Uterus (tissue), 4 donors: ENCODE measurements around the gene UTP20. TPM values are rescaled to one million over a fixed set of nuclear protein-coding genes. Genes with fewer than 3 reads are reported as not detected.

Experiments used
- DNase-seq, 2 donors: peaks; one replicate each; pipeline ENCODE4 v3.0.0-alpha.2; 2019 to 2020
- H3K27ac ChIP-seq, 2 donors: fragments of 200-600 bp; sonication (generic); 1 replicate in 1 of 2; 2 replicates in 1 of 2; pipeline ENCODE4 v1.5.1; 2016 to 2018
- H3K27me3 ChIP-seq, 2 donors: fragments of 200-600 bp; sonication (generic); one replicate each; pipeline ENCODE4 v1.5.1; 2018 to 2019; ENCODE audit warnings: control low read depth in 1 of 2
- H3K36me3 ChIP-seq, 2 donors: fragments of 200-600 bp; sonication (generic); one replicate each; pipeline ENCODE4 v1.5.1; 2019; ENCODE audit warnings: control low read depth in 1 of 2
- H3K4me1 ChIP-seq, 2 donors: fragments of 200-600 bp; sonication (generic); one replicate each; pipeline ENCODE4 v1.5.1; 2018 to 2019; ENCODE audit warnings: control low read depth in 1 of 2
- H3K4me3 ChIP-seq, 2 donors: fragments of 200-600 bp; sonication (generic); 1 replicate in 1 of 2; 2 replicates in 1 of 2; pipeline ENCODE4 v1.5.1; 2018 to 2019; ENCODE audit warnings: mild to moderate bottlenecking in 1 of 2
- H3K9me3 ChIP-seq, 2 donors: fragments of 200-600 bp; sonication (generic); one replicate each; pipeline ENCODE4 v1.5.1; 2019; ENCODE audit warnings: control low read depth in 1 of 2
- CTCF ChIP-seq, 4 experiments: fragments of 200-600 bp in 2 of 4; fragments of 450-650 bp in 2 of 4; sonication (generic) in 2 of 4; IDR thresholded peaks; one replicate each; pipeline ENCODE4 v1.5.1; 2016 to 2019; ENCODE audit warnings: antibody characterized with exemption in 4 of 4, mild to moderate bottlenecking in 2 of 4, moderate library complexity in 1 of 4
- POLR2A ChIP-seq, 2 donors: fragments of 450-650 bp; IDR thresholded peaks; one replicate each; pipeline ENCODE4 v1.6.1; 2016; ENCODE audit warnings: antibody characterized with exemption in 2 of 2, mild to moderate bottlenecking in 1 of 2, moderate library complexity in 1 of 2
- intact Hi-C: fragments of 100-400 bp; cut with DNase I; formaldehyde crosslinking; loops from one replicate; pipeline ENCODE4 v1.15.1; 2023; ENCODE audit warnings: low total_unique reads
- total RNA-seq, 4 donors: library from RNA; depleted of rRNA in 3 of 4; stranded (reverse); fragments of >200 nt in 3 of 4; gene quantifications; one replicate each; pipeline versions ENCODE4 v1.1.0 to v1.2.4, GENCODE V29; 2014 to 2023
- donor health status: DM: yes; HTN: yes; CAD: no.

The UTP20 gene
- total RNA-seq, 4 donors from 2014 or later = 8.2 to 32.7 (median 16.2) TPM

GRCh38 chr12:101305794-101306193 lies 25.9 kb downstream of the UTP20 start:
- no peak overlapping the region for H3K4me3 ChIP-seq
- intact Hi-C loops = no loop called here
- TF ChIP-seq CTCF (IDR thresholded peaks at IDR 0.05) = no peak
- TF ChIP-seq POLR2A (IDR thresholded peaks at IDR 0.05) = no peak
- H3K9me3 ChIP-seq = no peaks in the 10 kb centered on the region
- no peak for DNase-seq
- no peaks in the 10 kb centered on the region for H3K4me1 ChIP-seq
- no peaks in the 10 kb centered on the region for H3K36me3 ChIP-seq
- H3K27ac ChIP-seq = no peak overlapping the region
- H3K27me3 ChIP-seq = no peaks in the 10 kb centered on the region

GRCh38 chr12:101322480-101322879 lies 42.6 kb downstream of the UTP20 start:
- no peak overlapping the region for H3K27ac ChIP-seq
- H3K36me3 ChIP-seq = no peaks in the 10 kb centered on the region
- TF ChIP-seq POLR2A (IDR thresholded peaks at IDR 0.05) = no peak
- no peak for TF ChIP-seq CTCF (IDR thresholded peaks at IDR 0.05)
- H3K9me3 ChIP-seq = no peaks in the 10 kb centered on the region
- no peak for DNase-seq
- H3K4me3 ChIP-seq = no peak overlapping the region
- H3K27me3 ChIP-seq = no peaks in the 10 kb centered on the region
- intact Hi-C loops = no loop called here
- H3K4me1 ChIP-seq = no peaks in the 10 kb centered on the region

- no peak for TF ChIP-seq CTCF (IDR thresholded peaks at IDR 0.05)
- no peak for TF ChIP-seq POLR2A (IDR thresholded peaks at IDR 0.05)
- H3K4me1 ChIP-seq = no peaks in the 10 kb centered on the region
- DNase-seq = no peak
- H3K27me3 ChIP-seq = no peaks in the 10 kb centered on the region
- no peak overlapping the region for H3K4me3 ChIP-seq
- intact Hi-C loops = no loop called here
- no peaks in the 10 kb centered on the region for H3K9me3 ChIP-seq
- no peaks in the 10 kb centered on the region for H3K36me3 ChIP-seq
- no peak overlapping the region for H3K27ac ChIP-seq
Measured at GRCh38 chr12:101323255-101323654, 43.4 kb downstream of the UTP20 start.

GRCh38 chr12:101325590-101325989 lies 45.7 kb downstream of the UTP20 start:
- TF ChIP-seq POLR2A (IDR thresholded peaks at IDR 0.05) (no peak), CTCF (IDR thresholded peaks at IDR 0.05) (no peak)
- Histone ChIP-seq H3K36me3 (no peaks in the 10 kb centered on the region), H3K9me3 (no peaks in the 10 kb centered on the region), H3K4me1 (no peaks in the 10 kb centered on the region), H3K27me3 (no peaks in the 10 kb centered on the region), H3K4me3 (no peak overlapping the region), H3K27ac (no peak overlapping the region)
- intact Hi-C loops = no loop called here
- no peak for DNase-seq

GRCh38 chr12:101327051-101327450 lies 47.1 kb downstream of the UTP20 start:
- TF ChIP-seq CTCF (IDR thresholded peaks at IDR 0.05) = no peak
- TF ChIP-seq POLR2A (IDR thresholded peaks at IDR 0.05) = no peak
- Histone ChIP-seq H3K27me3 (no peaks in the 10 kb centered on the region), H3K4me1 (no peaks in the 10 kb centered on the region), H3K9me3 (no peaks in the 10 kb centered on the region), H3K36me3 (no peaks in the 10 kb centered on the region), H3K27ac (no peak overlapping the region), H3K4me3 (no peak overlapping the region)
- no peak for DNase-seq
- intact Hi-C loops = no loop called here
